Measurements from ENCODE around the gene GHRH.

The GHRH gene

DNA sequence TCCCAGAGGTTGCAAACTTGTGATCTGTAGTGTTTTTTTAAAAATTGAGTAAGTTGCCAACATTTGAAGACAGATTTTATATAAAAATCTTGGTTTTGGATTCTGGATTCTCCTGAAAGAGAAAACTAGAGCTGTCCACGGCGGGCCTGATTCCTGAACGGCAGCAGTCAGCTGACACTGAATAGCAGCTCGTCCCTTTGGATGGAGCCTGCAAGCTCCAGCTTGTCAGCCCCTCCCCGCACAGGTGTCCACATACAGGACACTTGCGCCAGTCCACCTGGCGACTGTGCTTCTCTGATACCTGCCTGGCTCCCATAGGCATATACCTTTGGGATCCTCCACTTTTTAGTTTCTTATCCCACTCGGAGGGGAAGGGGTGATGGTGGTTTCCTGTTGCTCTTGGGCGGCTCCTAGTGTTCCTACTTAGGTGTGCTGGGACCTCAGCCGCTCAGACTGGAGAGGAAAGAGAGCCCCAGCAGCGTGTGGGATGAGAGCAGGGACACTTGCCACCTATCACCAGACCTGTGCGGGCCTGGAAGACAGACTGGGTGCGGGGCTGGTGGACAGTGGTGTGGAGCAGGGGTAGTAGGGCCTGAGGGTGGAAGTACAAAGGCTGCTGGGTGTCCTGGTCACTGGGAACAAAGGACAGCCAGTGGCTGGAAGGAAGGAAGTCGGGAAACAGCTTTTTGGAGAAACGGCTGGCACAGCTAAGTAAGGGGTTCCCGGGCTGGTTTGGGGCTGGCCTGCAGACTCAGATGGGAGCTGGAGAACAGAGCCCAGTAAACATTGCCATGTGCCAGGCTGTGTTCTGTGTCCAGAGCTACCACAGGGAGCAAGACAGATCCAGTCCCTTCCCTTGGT lies 18.3 kb downstream of the GHRH start:
- Histone ChIP-seq H3K27ac (ENCODE audit: low read length) (no peak overlapping the region), H3K36me3 (replicated peaks; ENCODE audit: low read depth, low read length) (peaks cover 57% of the 10 kb centered on the region)

DNA sequence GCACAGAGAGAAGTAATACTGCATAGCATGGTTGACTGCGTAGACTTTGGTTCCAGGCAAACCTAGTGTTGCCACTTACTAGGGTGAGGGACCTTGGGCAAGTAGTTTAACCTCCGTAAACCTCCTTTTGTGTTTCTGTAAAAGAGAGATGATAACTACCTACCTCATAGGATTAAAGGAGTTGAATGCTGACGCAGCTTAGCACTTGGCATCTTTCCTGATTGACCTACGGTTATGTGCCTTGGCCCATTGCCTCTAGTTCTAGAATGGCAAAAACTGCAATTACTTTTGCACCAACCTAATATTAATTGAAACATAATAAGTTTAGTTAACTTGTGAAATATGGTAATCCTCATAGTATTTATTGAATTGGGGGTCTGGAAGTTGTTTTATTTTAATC lies 19.1 kb downstream of the GHRH start:
- Histone ChIP-seq H3K9ac (ENCODE audit: low read length) (no peak overlapping the region), H3K9me3 (ENCODE audit: insufficient read depth, low read length) (no peaks in the 10 kb centered on the region), H3K79me2 (ENCODE audit: low read length) (no peaks in the 10 kb centered on the region), H4K20me1 (ENCODE audit: insufficient read depth, low read length) (no peaks in the 10 kb centered on the region), H3K4me1 (ENCODE audit: low read length) (no peaks in the 10 kb centered on the region), H3K4me3 (ENCODE audit: low read length) (no peak overlapping the region), H3K4me2 (ENCODE audit: low read length) (no peak overlapping the region), H3K27me3 (ENCODE audit: low read depth, low read length) (no peaks in the 10 kb centered on the region), H2AFZ (ENCODE audit: low read depth, low read length) (no peak overlapping the region), H3K27ac (ENCODE audit: low read length) (no peak overlapping the region), H3K36me3 (replicated peaks; ENCODE audit: low read depth, low read length) (peaks cover 65% of the 10 kb centered on the region)
- no peak for TF ChIP-seq EZH2phosphoT487 (IDR thresholded peaks at IDR 0.05; ENCODE audit: low read depth)
- TF ChIP-seq, protein P1, sequence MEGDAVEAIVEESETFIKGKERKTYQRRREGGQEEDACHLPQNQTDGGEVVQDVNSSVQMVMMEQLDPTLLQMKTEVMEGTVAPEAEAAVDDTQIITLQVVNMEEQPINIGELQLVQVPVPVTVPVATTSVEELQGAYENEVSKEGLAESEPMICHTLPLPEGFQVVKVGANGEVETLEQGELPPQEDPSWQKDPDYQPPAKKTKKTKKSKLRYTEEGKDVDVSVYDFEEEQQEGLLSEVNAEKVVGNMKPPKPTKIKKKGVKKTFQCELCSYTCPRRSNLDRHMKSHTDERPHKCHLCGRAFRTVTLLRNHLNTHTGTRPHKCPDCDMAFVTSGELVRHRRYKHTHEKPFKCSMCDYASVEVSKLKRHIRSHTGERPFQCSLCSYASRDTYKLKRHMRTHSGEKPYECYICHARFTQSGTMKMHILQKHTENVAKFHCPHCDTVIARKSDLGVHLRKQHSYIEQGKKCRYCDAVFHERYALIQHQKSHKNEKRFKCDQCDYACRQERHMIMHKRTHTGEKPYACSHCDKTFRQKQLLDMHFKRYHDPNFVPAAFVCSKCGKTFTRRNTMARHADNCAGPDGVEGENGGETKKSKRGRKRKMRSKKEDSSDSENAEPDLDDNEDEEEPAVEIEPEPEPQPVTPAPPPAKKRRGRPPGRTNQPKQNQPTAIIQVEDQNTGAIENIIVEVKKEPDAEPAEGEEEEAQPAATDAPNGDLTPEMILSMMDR (IDR thresholded peaks at IDR 0.05; ENCODE audit: low read depth, low read length) = no peak

More for the DNA sequence above, 18.3 kb downstream of the GHRH start:
- Histone ChIP-seq H3K27me3 (ENCODE audit: low read depth, low read length) (no peaks in the 10 kb centered on the region), H2AFZ (ENCODE audit: low read depth, low read length) (no peak overlapping the region), H3K4me2 (ENCODE audit: low read length) (no peak overlapping the region), H3K9ac (ENCODE audit: low read length) (no peak overlapping the region), H3K9me3 (ENCODE audit: insufficient read depth, low read length) (no peaks in the 10 kb centered on the region), H3K4me3 (ENCODE audit: low read length) (no peak overlapping the region), H3K4me1 (ENCODE audit: low read length) (no peaks in the 10 kb centered on the region), H4K20me1 (ENCODE audit: insufficient read depth, low read length) (no peaks in the 10 kb centered on the region), H3K79me2 (ENCODE audit: low read length) (no peaks in the 10 kb centered on the region)
- TF ChIP-seq EZH2phosphoT487 (IDR thresholded peaks at IDR 0.05; ENCODE audit: low read depth) = no peak
- TF ChIP-seq, protein P1 (IDR thresholded peaks at IDR 0.05; ENCODE audit: low read depth, low read length) = peak; percentile 14; the same call in 1 of the 2 replicates

DNA sequence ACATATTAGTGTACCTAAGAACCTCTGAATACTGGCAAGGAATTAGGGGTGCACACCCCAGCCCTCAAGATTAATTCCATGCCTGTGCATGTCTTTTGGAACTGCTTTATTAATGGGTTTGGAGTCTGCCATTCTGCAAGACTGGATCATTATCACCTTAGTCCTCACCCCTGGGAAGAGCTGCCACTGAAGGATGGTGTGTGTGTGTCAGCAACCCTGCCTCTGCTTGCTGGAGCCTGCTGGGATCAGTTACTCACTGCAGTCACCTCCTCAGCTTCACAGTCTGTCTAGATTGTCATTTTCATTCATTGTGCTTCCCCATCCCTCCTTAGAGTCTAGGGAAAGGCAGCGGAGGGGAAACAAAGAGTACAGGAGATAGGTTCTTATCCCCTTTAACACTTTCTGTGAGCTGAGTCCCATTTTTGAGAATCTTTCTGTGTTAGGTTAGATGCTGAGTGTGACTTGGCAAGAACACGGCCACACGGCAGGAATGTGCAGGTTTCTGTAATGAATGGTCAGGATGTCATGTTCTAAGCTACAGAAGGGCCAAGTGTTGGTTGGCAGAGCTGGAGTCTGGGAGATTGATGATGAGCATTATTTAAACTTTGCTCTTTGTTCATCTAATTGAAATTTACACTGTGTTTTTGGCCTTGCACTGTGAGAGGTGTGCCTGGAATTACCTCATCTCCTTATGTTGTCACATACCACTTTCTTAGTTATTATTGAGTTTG lies 21.1 kb downstream of the GHRH start:
- no peak overlapping the region for H2AFZ ChIP-seq (ENCODE audit: low read depth, low read length)
- no peaks in the 10 kb centered on the region for H4K20me1 ChIP-seq (ENCODE audit: insufficient read depth, low read length)
- peaks cover 82% of the 10 kb centered on the region for H3K36me3 ChIP-seq (replicated peaks; ENCODE audit: low read depth, low read length)
- H3K79me2 ChIP-seq (ENCODE audit: low read length) = no peaks in the 10 kb centered on the region
- H3K27me3 ChIP-seq (ENCODE audit: low read depth, low read length) = no peaks in the 10 kb centered on the region
- TF ChIP-seq, protein P1 (IDR thresholded peaks at IDR 0.05; ENCODE audit: low read depth, low read length) = no peak
- TF ChIP-seq EZH2phosphoT487 (IDR thresholded peaks at IDR 0.05; ENCODE audit: low read depth) = no peak
- no peak overlapping the region for H3K9ac ChIP-seq (ENCODE audit: low read length)
- H3K4me1 ChIP-seq (ENCODE audit: low read length) = no peaks in the 10 kb centered on the region
- H3K4me3 ChIP-seq (ENCODE audit: low read length) = no peak overlapping the region
- H3K4me2 ChIP-seq (ENCODE audit: low read length) = no peak overlapping the region
- H3K9me3 ChIP-seq (ENCODE audit: insufficient read depth, low read length) = no peaks in the 10 kb centered on the region
- H3K27ac ChIP-seq (ENCODE audit: low read length) = no peak overlapping the region

DNA sequence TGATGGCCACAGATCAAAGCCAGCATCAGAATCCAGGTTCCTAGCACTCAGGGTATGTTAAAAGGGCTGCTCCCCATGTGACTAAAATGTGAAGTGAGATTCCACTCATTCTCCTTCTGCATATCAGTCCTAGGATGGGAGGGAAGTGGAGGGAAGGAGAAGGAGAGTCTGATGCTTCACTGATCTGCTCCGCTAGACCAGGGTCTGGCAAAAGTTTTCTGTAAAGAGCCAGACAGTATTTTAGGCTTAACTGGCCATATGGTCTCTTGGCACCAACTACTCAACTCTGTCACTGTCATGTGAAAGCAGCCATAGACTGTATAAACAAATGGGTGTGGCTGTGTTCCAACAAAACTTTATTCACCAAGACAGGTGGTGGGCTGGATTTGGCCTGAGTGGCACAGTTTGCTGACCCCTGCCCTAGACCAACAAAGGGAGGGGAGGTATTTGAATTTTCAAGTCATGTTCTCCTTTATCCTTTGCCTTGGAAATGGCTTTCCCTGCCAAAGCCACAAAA lies 22.6 kb downstream of the GHRH start:
- no peak overlapping the region for H2AFZ ChIP-seq (ENCODE audit: low read depth, low read length)
- no peaks in the 10 kb centered on the region for H3K9me3 ChIP-seq (ENCODE audit: insufficient read depth, low read length)
- TF ChIP-seq, protein P1 (IDR thresholded peaks at IDR 0.05; ENCODE audit: low read depth, low read length) = no peak
- H3K79me2 ChIP-seq (ENCODE audit: low read length) = no peaks in the 10 kb centered on the region
- peaks cover 91% of the 10 kb centered on the region for H3K36me3 ChIP-seq (replicated peaks; ENCODE audit: low read depth, low read length)
- no peak overlapping the region for H3K4me2 ChIP-seq (ENCODE audit: low read length)
- H3K27me3 ChIP-seq (ENCODE audit: low read depth, low read length) = no peaks in the 10 kb centered on the region
- H3K4me3 ChIP-seq (ENCODE audit: low read length) = no peak overlapping the region
- no peak overlapping the region for H3K27ac ChIP-seq (ENCODE audit: low read length)
- no peaks in the 10 kb centered on the region for H3K4me1 ChIP-seq (ENCODE audit: low read length)
- no peak overlapping the region for H3K9ac ChIP-seq (ENCODE audit: low read length)
- no peaks in the 10 kb centered on the region for H4K20me1 ChIP-seq (ENCODE audit: insufficient read depth, low read length)
